Measurements from ENCODE around the gene PITRM1. TPM values are rescaled to one million over a fixed set of nuclear protein-coding genes. Genes with fewer than 3 reads are reported as not detected.

Gene PITRM1
- total RNA-seq, 1 experiment from 2014 or later: 70.4 TPM

- Mint-ChIP-seq H3K27me3 (ENCODE audit: unreplicated experiment) (no peaks in the 10 kb centered on the region), H3K4me3 (ENCODE audit: low read depth, unreplicated experiment) (no peak overlapping the region), H3K9me3 (ENCODE audit: low read depth, unreplicated experiment) (no peaks in the 10 kb centered on the region), H3K36me3 (ENCODE audit: insufficient read depth, unreplicated experiment) (peaks cover 64% of the 10 kb centered on the region), H3K27ac (ENCODE audit: unreplicated experiment) (no peak overlapping the region), H3K4me1 (ENCODE audit: low read depth, unreplicated experiment) (peaks cover 2% of the 10 kb centered on the region)
- TF ChIP-seq, protein P1, sequence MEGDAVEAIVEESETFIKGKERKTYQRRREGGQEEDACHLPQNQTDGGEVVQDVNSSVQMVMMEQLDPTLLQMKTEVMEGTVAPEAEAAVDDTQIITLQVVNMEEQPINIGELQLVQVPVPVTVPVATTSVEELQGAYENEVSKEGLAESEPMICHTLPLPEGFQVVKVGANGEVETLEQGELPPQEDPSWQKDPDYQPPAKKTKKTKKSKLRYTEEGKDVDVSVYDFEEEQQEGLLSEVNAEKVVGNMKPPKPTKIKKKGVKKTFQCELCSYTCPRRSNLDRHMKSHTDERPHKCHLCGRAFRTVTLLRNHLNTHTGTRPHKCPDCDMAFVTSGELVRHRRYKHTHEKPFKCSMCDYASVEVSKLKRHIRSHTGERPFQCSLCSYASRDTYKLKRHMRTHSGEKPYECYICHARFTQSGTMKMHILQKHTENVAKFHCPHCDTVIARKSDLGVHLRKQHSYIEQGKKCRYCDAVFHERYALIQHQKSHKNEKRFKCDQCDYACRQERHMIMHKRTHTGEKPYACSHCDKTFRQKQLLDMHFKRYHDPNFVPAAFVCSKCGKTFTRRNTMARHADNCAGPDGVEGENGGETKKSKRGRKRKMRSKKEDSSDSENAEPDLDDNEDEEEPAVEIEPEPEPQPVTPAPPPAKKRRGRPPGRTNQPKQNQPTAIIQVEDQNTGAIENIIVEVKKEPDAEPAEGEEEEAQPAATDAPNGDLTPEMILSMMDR (IDR thresholded peaks at IDR 0.05; ENCODE audit: unreplicated experiment): no peak
- no TSS peak for BruUV-seq (replicated peaks)
- CTCF ChIA-PET: interaction anchor here (0.6 kb wide), 1 partner anchor 90 kb away, joined by 4 read pairs; no protein-coding TSS in a partner anchor
- DNase-seq: no peak
- intact Hi-C loops (cut with micrococcal nuclease; ENCODE audit: unreplicated experiment): no loop called here
Measured at GRCh38 chr10:3167611-3168330, 4.8 kb downstream of the PITRM1 start.

DNA sequence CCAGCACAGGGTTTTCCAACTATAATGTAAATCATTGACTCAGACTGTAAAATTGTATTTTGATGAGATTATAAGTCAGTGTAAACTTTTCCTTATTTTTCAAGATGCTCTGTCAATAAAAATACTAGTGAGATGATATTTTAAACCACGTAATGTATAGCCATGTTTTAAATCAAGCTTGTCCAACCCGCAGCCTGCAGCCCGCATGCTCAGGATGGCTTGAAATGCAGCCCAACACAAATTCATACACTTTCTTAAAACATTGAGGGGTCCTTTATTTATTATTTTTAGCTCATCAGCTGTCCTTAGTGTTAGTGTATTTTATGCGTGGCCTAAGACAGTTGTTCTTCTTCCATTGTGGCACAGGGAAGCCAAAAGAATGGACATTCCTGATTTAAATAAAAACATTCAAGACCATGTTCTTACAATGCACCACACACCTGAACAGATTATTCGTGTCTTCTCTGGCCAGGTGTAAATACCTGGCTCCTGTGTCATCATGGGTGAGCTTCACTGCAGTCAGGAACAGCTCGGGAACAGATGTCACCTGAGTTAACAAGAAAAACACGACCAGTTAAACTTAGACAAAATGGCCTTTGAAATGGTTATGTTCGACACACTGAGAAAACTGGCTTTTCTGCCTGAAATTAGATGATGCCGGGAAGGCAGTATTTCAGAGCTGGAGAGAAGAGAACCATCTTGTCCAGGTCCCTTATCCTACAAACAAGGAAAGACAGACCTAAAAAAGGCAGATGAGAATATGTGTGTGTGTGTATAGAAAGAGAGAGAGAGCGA lies 5.9 kb downstream of the PITRM1 start:
- CTCF ChIA-PET: no interaction called here
- H3K4me3 Mint-ChIP-seq (ENCODE audit: low read depth, unreplicated experiment): no peak overlapping the region
- H3K9me3 Mint-ChIP-seq (ENCODE audit: low read depth, unreplicated experiment): no peaks in the 10 kb centered on the region
- no peaks in the 10 kb centered on the region for H3K4me1 Mint-ChIP-seq (ENCODE audit: low read depth, unreplicated experiment)
- TF ChIP-seq, protein P1 (IDR thresholded peaks at IDR 0.05; ENCODE audit: unreplicated experiment): no peak
- no peak overlapping the region for H3K27ac Mint-ChIP-seq (ENCODE audit: unreplicated experiment)
- BruUV-seq (replicated peaks): no TSS peak
- DNase-seq: no peak
- intact Hi-C loops (cut with micrococcal nuclease; ENCODE audit: unreplicated experiment): no loop called here
- no peaks in the 10 kb centered on the region for H3K27me3 Mint-ChIP-seq (ENCODE audit: unreplicated experiment)
- H3K36me3 Mint-ChIP-seq (ENCODE audit: insufficient read depth, unreplicated experiment): peaks cover 53% of the 10 kb centered on the region

DNA sequence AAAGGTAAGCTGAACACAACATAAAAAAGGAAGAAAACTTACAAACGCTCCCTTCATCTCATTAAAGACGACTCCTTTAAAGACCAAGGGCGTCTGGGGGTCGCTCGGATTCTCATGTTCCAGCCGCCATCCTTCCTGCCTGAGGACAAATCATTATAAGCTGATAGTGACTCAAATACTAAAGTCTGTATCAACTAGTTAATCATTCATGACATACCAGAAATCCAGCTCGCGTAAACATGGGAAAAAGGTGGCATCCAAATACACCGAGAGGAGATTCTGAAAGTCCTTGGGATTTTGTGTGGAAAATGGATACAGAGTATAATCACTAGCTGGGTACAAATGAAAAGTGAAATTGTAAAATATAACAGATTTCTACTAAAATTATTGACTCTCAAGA lies 7.4 kb downstream of the PITRM1 start:
- no peak for DNase-seq
- Mint-ChIP-seq H3K36me3 (ENCODE audit: insufficient read depth, unreplicated experiment) (peaks cover 43% of the 10 kb centered on the region), H3K27me3 (ENCODE audit: unreplicated experiment) (no peaks in the 10 kb centered on the region), H3K27ac (ENCODE audit: unreplicated experiment) (no peak overlapping the region), H3K4me3 (ENCODE audit: low read depth, unreplicated experiment) (no peak overlapping the region), H3K4me1 (ENCODE audit: low read depth, unreplicated experiment) (no peaks in the 10 kb centered on the region), H3K9me3 (ENCODE audit: low read depth, unreplicated experiment) (no peaks in the 10 kb centered on the region)
- TF ChIP-seq, protein P1 (IDR thresholded peaks at IDR 0.05; ENCODE audit: unreplicated experiment): no peak
- no TSS peak for BruUV-seq (replicated peaks)
- intact Hi-C loops (cut with micrococcal nuclease; ENCODE audit: unreplicated experiment): no loop called here
- CTCF ChIA-PET: no interaction called here

- Mint-ChIP-seq H3K36me3 (ENCODE audit: insufficient read depth, unreplicated experiment) (peaks cover 36% of the 10 kb centered on the region), H3K9me3 (ENCODE audit: low read depth, unreplicated experiment) (no peaks in the 10 kb centered on the region), H3K27ac (ENCODE audit: unreplicated experiment) (no peak overlapping the region), H3K4me3 (ENCODE audit: low read depth, unreplicated experiment) (no peak overlapping the region), H3K4me1 (ENCODE audit: low read depth, unreplicated experiment) (no peaks in the 10 kb centered on the region), H3K27me3 (ENCODE audit: unreplicated experiment) (no peaks in the 10 kb centered on the region)
- BruUV-seq (replicated peaks): no TSS peak
- TF ChIP-seq, protein P1 (IDR thresholded peaks at IDR 0.05; ENCODE audit: unreplicated experiment): no peak
- intact Hi-C loops (cut with micrococcal nuclease; ENCODE audit: unreplicated experiment): no loop called here
- CTCF ChIA-PET: interaction anchor here (0.6 kb wide), 1 partner anchor 105 kb away, joined by 4 read pairs; no protein-coding TSS in a partner anchor
- DNase-seq: no peak
Measured at GRCh38 chr10:3163879-3164278, 8.7 kb downstream of the PITRM1 start.

Measured in Calu3 (cell line).